ENCODE data around the gene SLC4A1AP.

DNA sequence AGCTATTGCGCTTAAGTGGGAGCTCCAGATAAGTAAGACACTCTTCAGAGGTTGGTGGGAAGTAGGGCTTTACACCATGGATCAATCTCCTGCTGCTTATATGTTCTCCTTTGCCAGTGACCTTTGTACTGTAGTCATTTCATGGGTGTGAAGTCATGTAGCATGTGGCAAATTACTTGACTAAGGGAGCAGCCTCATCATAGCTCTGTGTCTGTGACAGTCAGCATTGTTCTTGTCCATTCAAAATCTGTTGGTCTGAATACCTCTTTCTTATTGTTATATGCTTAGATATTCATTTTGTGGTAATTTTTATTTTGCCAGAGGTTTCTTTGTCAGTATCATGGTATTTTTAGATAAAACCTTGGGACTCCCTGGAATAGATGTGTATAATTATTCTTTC is 18.2 kb downstream of the SLC4A1AP start:
- TF ChIP-seq, protein P1, sequence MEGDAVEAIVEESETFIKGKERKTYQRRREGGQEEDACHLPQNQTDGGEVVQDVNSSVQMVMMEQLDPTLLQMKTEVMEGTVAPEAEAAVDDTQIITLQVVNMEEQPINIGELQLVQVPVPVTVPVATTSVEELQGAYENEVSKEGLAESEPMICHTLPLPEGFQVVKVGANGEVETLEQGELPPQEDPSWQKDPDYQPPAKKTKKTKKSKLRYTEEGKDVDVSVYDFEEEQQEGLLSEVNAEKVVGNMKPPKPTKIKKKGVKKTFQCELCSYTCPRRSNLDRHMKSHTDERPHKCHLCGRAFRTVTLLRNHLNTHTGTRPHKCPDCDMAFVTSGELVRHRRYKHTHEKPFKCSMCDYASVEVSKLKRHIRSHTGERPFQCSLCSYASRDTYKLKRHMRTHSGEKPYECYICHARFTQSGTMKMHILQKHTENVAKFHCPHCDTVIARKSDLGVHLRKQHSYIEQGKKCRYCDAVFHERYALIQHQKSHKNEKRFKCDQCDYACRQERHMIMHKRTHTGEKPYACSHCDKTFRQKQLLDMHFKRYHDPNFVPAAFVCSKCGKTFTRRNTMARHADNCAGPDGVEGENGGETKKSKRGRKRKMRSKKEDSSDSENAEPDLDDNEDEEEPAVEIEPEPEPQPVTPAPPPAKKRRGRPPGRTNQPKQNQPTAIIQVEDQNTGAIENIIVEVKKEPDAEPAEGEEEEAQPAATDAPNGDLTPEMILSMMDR (conservative IDR thresholded peaks at IDR 0.05; ENCODE audit: low read depth in 2 of 2) = no peak
- TF ChIP-seq EZH2 (IDR thresholded peaks at IDR 0.05; ENCODE audit: low read depth, unreplicated experiment) (no peak), POLR2AphosphoS5 (IDR thresholded peaks at IDR 0.05; ENCODE audit: low read depth) (no peak), JUNB (IDR thresholded peaks at IDR 0.05; ENCODE audit: unreplicated experiment) (no peak), EZH2phosphoT487 (IDR thresholded peaks at IDR 0.05; ENCODE audit: unreplicated experiment) (no peak), NANOG (IDR thresholded peaks at IDR 0.05; ENCODE audit: borderline replicate concordance) (no peak), CREB1 (CRISPR knock-in tag; IDR thresholded peaks at IDR 0.05; ENCODE audit: low read depth) (no peak), ZNF331 (CRISPR knock-in tag; IDR thresholded peaks at IDR 0.05; ENCODE audit: low read depth) (no peak), ZNF114 (CRISPR knock-in tag; IDR thresholded peaks at IDR 0.05) (no peak), STAT1 (IDR thresholded peaks at IDR 0.05; ENCODE audit: unreplicated experiment) (no peak)
- TF ChIP-seq, protein P2, sequence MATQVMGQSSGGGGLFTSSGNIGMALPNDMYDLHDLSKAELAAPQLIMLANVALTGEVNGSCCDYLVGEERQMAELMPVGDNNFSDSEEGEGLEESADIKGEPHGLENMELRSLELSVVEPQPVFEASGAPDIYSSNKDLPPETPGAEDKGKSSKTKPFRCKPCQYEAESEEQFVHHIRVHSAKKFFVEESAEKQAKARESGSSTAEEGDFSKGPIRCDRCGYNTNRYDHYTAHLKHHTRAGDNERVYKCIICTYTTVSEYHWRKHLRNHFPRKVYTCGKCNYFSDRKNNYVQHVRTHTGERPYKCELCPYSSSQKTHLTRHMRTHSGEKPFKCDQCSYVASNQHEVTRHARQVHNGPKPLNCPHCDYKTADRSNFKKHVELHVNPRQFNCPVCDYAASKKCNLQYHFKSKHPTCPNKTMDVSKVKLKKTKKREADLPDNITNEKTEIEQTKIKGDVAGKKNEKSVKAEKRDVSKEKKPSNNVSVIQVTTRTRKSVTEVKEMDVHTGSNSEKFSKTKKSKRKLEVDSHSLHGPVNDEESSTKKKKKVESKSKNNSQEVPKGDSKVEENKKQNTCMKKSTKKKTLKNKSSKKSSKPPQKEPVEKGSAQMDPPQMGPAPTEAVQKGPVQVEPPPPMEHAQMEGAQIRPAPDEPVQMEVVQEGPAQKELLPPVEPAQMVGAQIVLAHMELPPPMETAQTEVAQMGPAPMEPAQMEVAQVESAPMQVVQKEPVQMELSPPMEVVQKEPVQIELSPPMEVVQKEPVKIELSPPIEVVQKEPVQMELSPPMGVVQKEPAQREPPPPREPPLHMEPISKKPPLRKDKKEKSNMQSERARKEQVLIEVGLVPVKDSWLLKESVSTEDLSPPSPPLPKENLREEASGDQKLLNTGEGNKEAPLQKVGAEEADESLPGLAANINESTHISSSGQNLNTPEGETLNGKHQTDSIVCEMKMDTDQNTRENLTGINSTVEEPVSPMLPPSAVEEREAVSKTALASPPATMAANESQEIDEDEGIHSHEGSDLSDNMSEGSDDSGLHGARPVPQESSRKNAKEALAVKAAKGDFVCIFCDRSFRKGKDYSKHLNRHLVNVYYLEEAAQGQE (IDR thresholded peaks at IDR 0.05; ENCODE audit: unreplicated experiment) = no peak
- TF ChIP-seq, protein P3, sequence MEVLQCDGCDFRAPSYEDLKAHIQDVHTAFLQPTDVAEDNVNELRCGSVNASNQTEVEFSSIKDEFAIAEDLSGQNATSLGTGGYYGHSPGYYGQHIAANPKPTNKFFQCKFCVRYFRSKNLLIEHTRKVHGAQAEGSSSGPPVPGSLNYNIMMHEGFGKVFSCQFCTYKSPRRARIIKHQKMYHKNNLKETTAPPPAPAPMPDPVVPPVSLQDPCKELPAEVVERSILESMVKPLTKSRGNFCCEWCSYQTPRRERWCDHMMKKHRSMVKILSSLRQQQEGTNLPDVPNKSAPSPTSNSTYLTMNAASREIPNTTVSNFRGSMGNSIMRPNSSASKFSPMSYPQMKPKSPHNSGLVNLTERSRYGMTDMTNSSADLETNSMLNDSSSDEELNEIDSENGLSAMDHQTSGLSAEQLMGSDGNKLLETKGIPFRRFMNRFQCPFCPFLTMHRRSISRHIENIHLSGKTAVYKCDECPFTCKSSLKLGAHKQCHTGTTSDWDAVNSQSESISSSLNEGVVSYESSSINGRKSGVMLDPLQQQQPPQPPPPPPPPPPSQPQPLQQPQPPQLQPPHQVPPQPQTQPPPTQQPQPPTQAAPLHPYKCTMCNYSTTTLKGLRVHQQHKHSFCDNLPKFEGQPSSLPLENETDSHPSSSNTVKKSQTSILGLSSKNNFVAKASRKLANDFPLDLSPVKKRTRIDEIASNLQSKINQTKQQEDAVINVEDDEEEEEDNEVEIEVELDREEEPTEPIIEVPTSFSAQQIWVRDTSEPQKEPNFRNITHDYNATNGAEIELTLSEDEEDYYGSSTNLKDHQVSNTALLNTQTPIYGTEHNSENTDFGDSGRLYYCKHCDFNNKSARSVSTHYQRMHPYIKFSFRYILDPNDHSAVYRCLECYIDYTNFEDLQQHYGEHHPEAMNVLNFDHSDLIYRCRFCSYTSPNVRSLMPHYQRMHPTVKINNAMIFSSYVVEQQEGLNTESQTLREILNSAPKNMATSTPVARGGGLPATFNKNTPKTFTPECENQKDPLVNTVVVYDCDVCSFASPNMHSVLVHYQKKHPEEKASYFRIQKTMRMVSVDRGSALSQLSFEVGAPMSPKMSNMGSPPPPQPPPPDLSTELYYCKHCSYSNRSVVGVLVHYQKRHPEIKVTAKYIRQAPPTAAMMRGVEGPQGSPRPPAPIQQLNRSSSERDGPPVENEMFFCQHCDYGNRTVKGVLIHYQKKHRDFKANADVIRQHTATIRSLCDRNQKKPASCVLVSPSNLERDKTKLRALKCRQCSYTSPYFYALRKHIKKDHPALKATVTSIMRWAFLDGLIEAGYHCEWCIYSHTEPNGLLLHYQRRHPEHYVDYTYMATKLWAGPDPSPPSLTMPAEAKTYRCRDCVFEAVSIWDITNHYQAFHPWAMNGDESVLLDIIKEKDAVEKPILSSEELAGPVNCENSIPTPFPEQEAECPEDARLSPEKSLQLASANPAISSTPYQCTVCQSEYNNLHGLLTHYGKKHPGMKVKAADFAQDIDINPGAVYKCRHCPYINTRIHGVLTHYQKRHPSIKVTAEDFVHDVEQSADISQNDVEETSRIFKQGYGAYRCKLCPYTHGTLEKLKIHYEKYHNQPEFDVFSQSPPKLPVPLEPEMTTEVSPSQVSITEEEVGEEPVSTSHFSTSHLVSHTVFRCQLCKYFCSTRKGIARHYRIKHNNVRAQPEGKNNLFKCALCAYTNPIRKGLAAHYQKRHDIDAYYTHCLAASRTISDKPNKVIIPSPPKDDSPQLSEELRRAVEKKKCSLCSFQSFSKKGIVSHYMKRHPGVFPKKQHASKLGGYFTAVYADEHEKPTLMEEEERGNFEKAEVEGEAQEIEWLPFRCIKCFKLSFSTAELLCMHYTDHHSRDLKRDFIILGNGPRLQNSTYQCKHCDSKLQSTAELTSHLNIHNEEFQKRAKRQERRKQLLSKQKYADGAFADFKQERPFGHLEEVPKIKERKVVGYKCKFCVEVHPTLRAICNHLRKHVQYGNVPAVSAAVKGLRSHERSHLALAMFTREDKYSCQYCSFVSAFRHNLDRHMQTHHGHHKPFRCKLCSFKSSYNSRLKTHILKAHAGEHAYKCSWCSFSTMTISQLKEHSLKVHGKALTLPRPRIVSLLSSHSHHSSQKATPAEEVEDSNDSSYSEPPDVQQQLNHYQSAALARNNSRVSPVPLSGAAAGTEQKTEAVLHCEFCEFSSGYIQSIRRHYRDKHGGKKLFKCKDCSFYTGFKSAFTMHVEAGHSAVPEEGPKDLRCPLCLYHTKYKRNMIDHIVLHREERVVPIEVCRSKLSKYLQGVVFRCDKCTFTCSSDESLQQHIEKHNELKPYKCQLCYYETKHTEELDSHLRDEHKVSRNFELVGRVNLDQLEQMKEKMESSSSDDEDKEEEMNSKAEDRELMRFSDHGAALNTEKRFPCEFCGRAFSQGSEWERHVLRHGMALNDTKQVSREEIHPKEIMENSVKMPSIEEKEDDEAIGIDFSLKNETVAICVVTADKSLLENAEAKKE (CRISPR knock-in tag; IDR thresholded peaks at IDR 0.05) = no peak
- TF ChIP-seq, protein P4, sequence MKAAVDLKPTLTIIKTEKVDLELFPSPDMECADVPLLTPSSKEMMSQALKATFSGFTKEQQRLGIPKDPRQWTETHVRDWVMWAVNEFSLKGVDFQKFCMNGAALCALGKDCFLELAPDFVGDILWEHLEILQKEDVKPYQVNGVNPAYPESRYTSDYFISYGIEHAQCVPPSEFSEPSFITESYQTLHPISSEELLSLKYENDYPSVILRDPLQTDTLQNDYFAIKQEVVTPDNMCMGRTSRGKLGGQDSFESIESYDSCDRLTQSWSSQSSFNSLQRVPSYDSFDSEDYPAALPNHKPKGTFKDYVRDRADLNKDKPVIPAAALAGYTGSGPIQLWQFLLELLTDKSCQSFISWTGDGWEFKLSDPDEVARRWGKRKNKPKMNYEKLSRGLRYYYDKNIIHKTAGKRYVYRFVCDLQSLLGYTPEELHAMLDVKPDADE (IDR thresholded peaks at IDR 0.05) = no peak

All from GM23338 (cell line).